GM19099 (cell line): ENCODE data around the gene KAT7.
A peak's percentile ranks its signal among the peaks of the same experiment; 100 is the strongest.

Source experiments
- POLR2A ChIP-seq: IDR thresholded peaks from 3 replicates; pipeline ENCODE4 v1.6.1; 2011; ENCODE audit warnings: low read depth; ENCODE audit not compliant: insufficient read length; ENCODE audit errors: extremely low read depth

KAT7 gene

GRCh38 chr17:49788478-49789242 is at the start of gene KAT7:
Gene KAT7, plus strand, starts transcription at chr17:49788681. Its CDS starts 154 bp downstream, at chr17:49788835.
- TF ChIP-seq POLR2A, result peak; percentile 84

GRCh38 chr17:49739641-49740271 is 48.7 kb upstream of the KAT7 start:
- peak; percentile 20 for TF ChIP-seq POLR2A

GRCh38 chr17:49741009-49741691 is 47.3 kb upstream of the KAT7 start:
- TF ChIP-seq POLR2A, result peak; percentile 16

- no peak for TF ChIP-seq POLR2A
These were observed 46.8 kb upstream of the KAT7 start for GRCh38 chr17:49741692-49742076.

- TF ChIP-seq POLR2A, result no peak
These were observed 46.3 kb upstream of the KAT7 start for GRCh38 chr17:49742166-49742638.

- no peak for TF ChIP-seq POLR2A
These were observed 43.0 kb upstream of the KAT7 start for GRCh38 chr17:49745175-49746139.

GRCh38 chr17:49746791-49747490 is 41.5 kb upstream of the KAT7 start:
- peak; percentile 59 for TF ChIP-seq POLR2A

GRCh38 chr17:49747632-49748031 is 40.8 kb upstream of the KAT7 start:
- TF ChIP-seq POLR2A, result no peak

GRCh38 chr17:49748223-49748622 is 40.3 kb upstream of the KAT7 start:
- TF ChIP-seq POLR2A, result no peak

GRCh38 chr17:49748791-49749190 is 39.7 kb upstream of the KAT7 start:
- TF ChIP-seq POLR2A, result peak; percentile 31

- TF ChIP-seq POLR2A, result no peak
These were observed 38.8 kb upstream of the KAT7 start for GRCh38 chr17:49749730-49750129.

- no peak for TF ChIP-seq POLR2A
These were observed 36.0 kb upstream of the KAT7 start for GRCh38 chr17:49752508-49752907.

GRCh38 chr17:49753959-49754391 is 34.5 kb upstream of the KAT7 start:
- TF ChIP-seq POLR2A, result no peak
